ENCODE results near the gene AP1B1.
"Not testable (repeated sequence)": the region's sequence is repeated elsewhere in the genome, so short reads cannot be mapped to it uniquely, and the experiment has no call there.

The AP1B1 gene

GRCh38 chr22:29352778-29353177 lies 35.6 kb downstream of the AP1B1 start:
- in situ Hi-C loops (cut with MboI; ENCODE audit: low sequenced_read_pairs) = no loop called here

GRCh38 chr22:29351891-29352290 lies 36.5 kb downstream of the AP1B1 start:
- in situ Hi-C loops (cut with MboI; ENCODE audit: low sequenced_read_pairs) = no loop called here

- in situ Hi-C loops (cut with MboI; ENCODE audit: low sequenced_read_pairs) = no loop called here
Measured at GRCh38 chr22:29351042-29351441, 37.3 kb downstream of the AP1B1 start.

- in situ Hi-C loops (cut with MboI; ENCODE audit: low sequenced_read_pairs) = no loop called here
Measured at GRCh38 chr22:29348956-29349355, 39.4 kb downstream of the AP1B1 start.

GRCh38 chr22:29348041-29348440 lies 40.3 kb downstream of the AP1B1 start:
- in situ Hi-C loops (cut with MboI; ENCODE audit: low sequenced_read_pairs) = no loop called here

GRCh38 chr22:29346659-29347058 lies 41.7 kb downstream of the AP1B1 start:
- in situ Hi-C loops (cut with MboI; ENCODE audit: low sequenced_read_pairs) = no loop called here

- in situ Hi-C loops (cut with MboI; ENCODE audit: low sequenced_read_pairs) = no loop called here
Measured at GRCh38 chr22:29345932-29346331, 42.4 kb downstream of the AP1B1 start.

GRCh38 chr22:29344889-29345288 lies 43.5 kb downstream of the AP1B1 start:
- in situ Hi-C loops (cut with MboI; ENCODE audit: low sequenced_read_pairs) = not testable (repeated sequence)

- in situ Hi-C loops (cut with MboI; ENCODE audit: low sequenced_read_pairs) = no loop called here
Measured at GRCh38 chr22:29344137-29344536, 44.2 kb downstream of the AP1B1 start.

GRCh38 chr22:29343313-29343805 lies 45.0 kb downstream of the AP1B1 start:
- in situ Hi-C loops (cut with MboI; ENCODE audit: low sequenced_read_pairs) = no loop called here

GRCh38 chr22:29342577-29343312 lies 45.6 kb downstream of the AP1B1 start:
- in situ Hi-C loops (cut with MboI; ENCODE audit: low sequenced_read_pairs) = no loop called here

GRCh38 chr22:29342177-29342576 lies 46.2 kb downstream of the AP1B1 start:
- in situ Hi-C loops (cut with MboI; ENCODE audit: low sequenced_read_pairs) = no loop called here

GRCh38 chr22:29341849-29342127 lies 46.6 kb downstream of the AP1B1 start:
- in situ Hi-C loops (cut with MboI; ENCODE audit: low sequenced_read_pairs) = no loop called here

- in situ Hi-C loops (cut with MboI; ENCODE audit: low sequenced_read_pairs) = no loop called here
Measured at GRCh38 chr22:29341056-29341848, 47.1 kb downstream of the AP1B1 start.

GRCh38 chr22:29340566-29340965 lies 47.8 kb downstream of the AP1B1 start:
- in situ Hi-C loops (cut with MboI; ENCODE audit: low sequenced_read_pairs) = no loop called here

GRCh38 chr22:29339381-29340235 lies 48.8 kb downstream of the AP1B1 start:
- in situ Hi-C loops (cut with MboI; ENCODE audit: low sequenced_read_pairs) = no loop called here

GRCh38 chr22:29338398-29338797 lies 50.0 kb downstream of the AP1B1 start:
- in situ Hi-C loops (cut with MboI; ENCODE audit: low sequenced_read_pairs) = no loop called here

GRCh38 chr22:29337631-29338284 lies 50.6 kb downstream of the AP1B1 start:
- in situ Hi-C loops (cut with MboI; ENCODE audit: low sequenced_read_pairs) = no loop called here

GRCh38 chr22:29336751-29337490 lies 51.4 kb downstream of the AP1B1 start:
- in situ Hi-C loops (cut with MboI; ENCODE audit: low sequenced_read_pairs) = no loop called here

GRCh38 chr22:29335656-29336055 lies 52.7 kb downstream of the AP1B1 start:
- in situ Hi-C loops (cut with MboI; ENCODE audit: low sequenced_read_pairs) = no loop called here
